ENCODE data around the gene TFDP1.

The TFDP1 gene

GRCh38 chr13:113599391-113599790 lies 14.8 kb downstream of the TFDP1 start:
- no peak for DNase-seq

GRCh38 chr13:113601166-113602070 lies 16.9 kb downstream of the TFDP1 start:
- DNase-seq = no peak

GRCh38 chr13:113602291-113602988 lies 17.9 kb downstream of the TFDP1 start:
- DNase-seq = no peak

GRCh38 chr13:113603116-113603710 lies 18.7 kb downstream of the TFDP1 start:
- no peak for DNase-seq

GRCh38 chr13:113604186-113604585 lies 19.6 kb downstream of the TFDP1 start:
- DNase-seq = no peak

GRCh38 chr13:113605461-113605860 lies 20.9 kb downstream of the TFDP1 start:
- DNase-seq = no peak

- DNase-seq = no peak
Measured at GRCh38 chr13:113605866-113606438, 21.4 kb downstream of the TFDP1 start.

- no peak for DNase-seq
Measured at GRCh38 chr13:113607056-113607888, 22.7 kb downstream of the TFDP1 start.

- DNase-seq = no peak
Measured at GRCh38 chr13:113607889-113608635, 23.5 kb downstream of the TFDP1 start.

GRCh38 chr13:113608967-113609533 lies 24.5 kb downstream of the TFDP1 start:
- no peak for DNase-seq

GRCh38 chr13:113609616-113610015 lies 25.1 kb downstream of the TFDP1 start:
- no peak for DNase-seq

GRCh38 chr13:113610266-113610665 lies 25.7 kb downstream of the TFDP1 start:
- DNase-seq = no peak

- DNase-seq = no peak
Measured at GRCh38 chr13:113611996-113612395, 27.4 kb downstream of the TFDP1 start.

GRCh38 chr13:113612607-113613006 lies 28.1 kb downstream of the TFDP1 start:
- DNase-seq = no peak

GRCh38 chr13:113613789-113614379 lies 29.3 kb downstream of the TFDP1 start:
- DNase-seq = no peak

- no peak for DNase-seq
Measured at GRCh38 chr13:113616281-113616906, 31.8 kb downstream of the TFDP1 start.

- DNase-seq = no peak
Measured at GRCh38 chr13:113616991-113617749, 32.6 kb downstream of the TFDP1 start.

GRCh38 chr13:113617961-113618360 lies 33.4 kb downstream of the TFDP1 start:
- DNase-seq = no peak

- DNase-seq = no peak
Measured at GRCh38 chr13:113618455-113618854, 33.9 kb downstream of the TFDP1 start.

All from stimulated activated CD4-positive, alpha-beta T cell treated with anti-CD3 and anti-CD28 coated beads, Interleukin-2, amount 100 ng/mL, for 48 hours (primary cell).